Kidney epithelial cell (primary cell): ENCODE results near the gene SMARCA4. TPM values are rescaled to one million over a fixed set of nuclear protein-coding genes. Genes with fewer than 3 reads are reported as not detected.

Source experiments
- DNase-seq: peaks from one replicate; pipeline ENCODE4 v3.0.0-alpha.2; 2010; ENCODE audit warnings: low read depth
- H3K27me3 ChIP-seq: 2 replicates; pipeline ENCODE4 v1.6.0; 2011; ENCODE audit warnings: low read length; ENCODE audit not compliant: control insufficient read depth, insufficient read depth
- H3K36me3 ChIP-seq: 2 replicates; pipeline ENCODE4 v1.5.1; 2011; ENCODE audit warnings: low read length; ENCODE audit not compliant: control insufficient read depth, insufficient read depth
- H3K4me3 ChIP-seq: 2 replicates; pipeline ENCODE4 v1.5.1; 2011; ENCODE audit warnings: low read depth, mild to moderate bottlenecking, control low read depth, low read length
- total RNA-seq: library from RNA; depleted of rRNA; stranded (reverse); fragments of >200 nt; gene quantifications from 2 replicates; pipeline ENCODE4 v1.2.3, GENCODE V29; 2015
- TF ChIP-seq, protein P1 (sequence below): IDR thresholded peaks from 2 replicates; pipeline ENCODE4 v1.5.1; 2011; ENCODE audit warnings: mild to moderate bottlenecking, moderate library complexity, low read length, control low read depth, inconsistent platforms; ENCODE audit not compliant: insufficient read depth, poor library complexity, severe bottlenecking

Gene SMARCA4
- total RNA-seq, 1 donor from 2014 or later = 124 TPM

DNA sequence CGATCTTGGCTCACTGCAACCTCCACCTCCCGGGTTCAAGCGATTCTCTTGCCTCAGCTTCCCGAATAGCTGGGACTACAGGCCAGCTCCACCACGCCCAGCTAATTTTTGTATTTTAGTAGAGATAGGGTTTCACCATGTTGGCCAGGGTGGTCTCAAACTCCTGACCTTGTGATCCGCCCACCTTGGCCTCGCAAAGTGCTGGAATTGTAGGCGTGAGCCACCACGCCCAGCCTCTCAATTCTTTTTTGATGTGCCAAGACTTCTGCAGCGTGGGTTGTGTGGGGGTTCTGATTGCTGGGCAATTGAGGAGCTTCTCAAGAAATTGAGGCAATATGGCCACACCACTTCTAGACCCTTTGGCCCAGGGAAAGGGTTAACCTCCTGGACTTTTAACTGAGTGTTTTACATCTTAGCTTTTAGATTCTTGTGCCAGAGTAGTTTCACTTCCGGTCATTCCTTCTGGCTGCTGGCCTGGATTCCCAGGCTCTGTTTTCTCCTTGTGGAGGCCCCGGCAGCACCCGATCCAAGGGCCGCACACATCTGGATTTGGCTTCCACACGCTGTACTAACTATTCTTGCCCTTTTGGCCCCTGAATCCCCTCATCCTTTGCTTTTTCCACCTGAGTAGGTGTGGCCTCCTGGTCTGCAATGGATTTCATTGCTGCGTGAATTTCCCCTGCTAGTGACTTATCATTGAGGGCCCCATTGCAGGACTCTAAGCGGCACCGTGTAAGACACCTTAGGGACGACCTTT is 14.7 kb downstream of the SMARCA4 start:
- Histone ChIP-seq H3K27me3 (no peaks in the 10 kb centered on the region), H3K36me3 (no peaks in the 10 kb centered on the region), H3K4me3 (no peak overlapping the region)
- TF ChIP-seq, protein P1, sequence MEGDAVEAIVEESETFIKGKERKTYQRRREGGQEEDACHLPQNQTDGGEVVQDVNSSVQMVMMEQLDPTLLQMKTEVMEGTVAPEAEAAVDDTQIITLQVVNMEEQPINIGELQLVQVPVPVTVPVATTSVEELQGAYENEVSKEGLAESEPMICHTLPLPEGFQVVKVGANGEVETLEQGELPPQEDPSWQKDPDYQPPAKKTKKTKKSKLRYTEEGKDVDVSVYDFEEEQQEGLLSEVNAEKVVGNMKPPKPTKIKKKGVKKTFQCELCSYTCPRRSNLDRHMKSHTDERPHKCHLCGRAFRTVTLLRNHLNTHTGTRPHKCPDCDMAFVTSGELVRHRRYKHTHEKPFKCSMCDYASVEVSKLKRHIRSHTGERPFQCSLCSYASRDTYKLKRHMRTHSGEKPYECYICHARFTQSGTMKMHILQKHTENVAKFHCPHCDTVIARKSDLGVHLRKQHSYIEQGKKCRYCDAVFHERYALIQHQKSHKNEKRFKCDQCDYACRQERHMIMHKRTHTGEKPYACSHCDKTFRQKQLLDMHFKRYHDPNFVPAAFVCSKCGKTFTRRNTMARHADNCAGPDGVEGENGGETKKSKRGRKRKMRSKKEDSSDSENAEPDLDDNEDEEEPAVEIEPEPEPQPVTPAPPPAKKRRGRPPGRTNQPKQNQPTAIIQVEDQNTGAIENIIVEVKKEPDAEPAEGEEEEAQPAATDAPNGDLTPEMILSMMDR = no peak
- no peak for DNase-seq

DNA sequence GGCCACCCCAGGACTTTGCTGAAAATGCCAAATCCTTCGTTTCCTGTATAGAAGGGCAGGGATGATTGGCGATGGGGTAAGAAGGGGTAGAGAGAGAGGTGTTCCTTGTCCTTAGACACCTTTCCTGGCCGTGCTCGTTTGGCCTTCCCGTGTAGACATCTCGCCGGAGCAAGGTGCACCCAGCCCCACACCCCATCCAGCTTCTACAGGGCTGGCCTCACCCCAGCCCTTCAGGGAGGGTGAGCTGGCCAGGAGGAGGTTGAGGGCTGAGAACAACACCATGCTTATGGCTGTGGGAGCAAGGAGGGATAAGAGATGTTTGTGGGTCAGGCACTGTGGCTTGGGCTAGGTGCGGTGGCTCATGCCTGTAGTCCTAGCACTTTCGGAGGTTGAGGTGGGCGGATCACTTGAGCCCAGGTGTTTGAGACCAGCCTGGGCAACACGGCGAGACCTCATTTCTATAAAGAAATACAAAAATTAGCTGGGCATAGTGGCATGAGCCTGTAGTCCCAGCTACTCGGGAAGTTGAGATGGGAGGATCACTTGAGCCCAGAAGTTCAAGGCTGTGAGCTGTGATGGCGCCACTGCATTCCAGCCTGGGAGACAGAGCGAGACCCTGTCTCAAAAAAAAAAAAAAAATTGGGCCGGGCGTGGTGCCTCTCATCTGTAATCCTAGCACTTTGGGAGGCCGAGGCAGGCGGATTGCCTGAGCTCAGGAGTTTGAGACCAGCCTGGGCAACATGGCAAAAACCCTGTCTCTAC is 15.5 kb downstream of the SMARCA4 start:
- no peaks in the 10 kb centered on the region for H3K36me3 ChIP-seq
- DNase-seq = no peak
- TF ChIP-seq, protein P1 = no peak
- H3K4me3 ChIP-seq = no peak overlapping the region
- H3K27me3 ChIP-seq = no peaks in the 10 kb centered on the region

DNA sequence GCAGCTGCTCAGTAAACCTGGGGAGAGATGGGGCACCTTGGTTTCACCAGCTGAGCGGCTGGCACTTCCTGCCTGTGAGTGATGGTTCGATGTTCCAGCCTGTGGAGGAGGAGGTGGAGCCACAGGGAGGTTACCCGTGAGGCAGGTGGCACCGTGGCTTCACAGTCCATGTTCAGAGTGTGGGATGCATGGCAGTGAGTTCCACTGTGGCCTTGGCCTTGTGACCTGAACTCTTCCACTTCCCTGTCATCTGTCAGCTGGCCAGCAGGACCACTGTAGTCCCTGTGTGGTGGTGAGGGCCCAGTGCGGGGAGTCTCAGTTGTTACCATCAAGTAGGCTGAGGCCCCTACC is 16.9 kb downstream of the SMARCA4 start:
- H3K27me3 ChIP-seq = no peaks in the 10 kb centered on the region
- no peak overlapping the region for H3K4me3 ChIP-seq
- H3K36me3 ChIP-seq = no peaks in the 10 kb centered on the region
- TF ChIP-seq, protein P1 = no peak
- no peak for DNase-seq

DNA sequence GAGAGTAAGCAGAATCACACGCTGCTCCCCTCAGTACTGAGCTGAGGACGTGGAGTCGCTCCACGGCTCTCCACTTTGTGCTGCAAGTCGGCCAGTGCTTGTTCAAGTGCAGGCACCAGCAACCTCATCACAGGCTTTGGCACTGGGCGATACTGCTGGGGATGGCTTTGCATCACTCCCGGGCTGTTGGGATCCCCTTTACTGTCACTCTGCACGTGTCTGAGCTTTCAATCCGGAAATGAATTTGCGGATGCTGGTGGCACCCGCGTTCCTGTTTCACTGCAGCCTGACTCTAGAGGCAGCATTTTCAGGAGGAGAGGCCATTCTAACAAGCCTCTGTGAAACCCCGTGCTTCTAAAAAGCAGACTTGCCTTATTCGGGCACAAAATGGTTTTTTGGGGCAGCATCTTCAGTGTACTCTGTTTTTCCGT is 19.1 kb downstream of the SMARCA4 start:
- TF ChIP-seq, protein P1 = no peak
- no peaks in the 10 kb centered on the region for H3K27me3 ChIP-seq
- no peak for DNase-seq
- H3K36me3 ChIP-seq = no peaks in the 10 kb centered on the region
- no peak overlapping the region for H3K4me3 ChIP-seq

DNA sequence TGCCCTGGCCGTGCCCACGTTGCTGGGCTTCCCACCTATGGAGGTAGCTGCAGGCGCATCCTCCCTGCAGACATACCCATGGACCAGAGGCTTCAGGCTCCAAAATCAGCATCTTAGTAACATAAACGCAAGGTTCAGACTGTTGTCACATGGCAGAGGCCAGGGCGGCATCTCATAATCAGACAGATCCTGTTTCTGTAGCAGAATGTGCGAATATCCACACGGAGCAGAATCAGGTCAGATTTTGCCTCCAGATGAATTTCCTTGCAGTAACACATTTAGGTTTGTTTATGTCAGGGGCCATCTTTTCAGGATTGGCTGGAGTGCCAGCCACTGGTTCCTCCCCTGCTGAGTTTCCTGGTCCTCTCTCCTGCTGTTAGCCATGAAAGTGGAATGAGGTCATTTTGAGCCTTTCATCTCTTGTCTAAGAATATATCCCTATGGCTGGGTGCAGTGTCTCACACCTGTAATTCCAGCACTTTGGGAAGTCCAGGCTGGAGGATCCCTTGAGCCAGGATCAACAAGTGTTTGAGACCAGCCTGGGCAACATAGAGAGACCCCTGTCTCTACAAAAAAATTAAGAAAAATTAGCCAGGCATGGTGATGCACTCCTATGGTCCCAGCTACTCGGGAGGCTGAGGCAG is 20.5 kb downstream of the SMARCA4 start:
- H3K36me3 ChIP-seq = no peaks in the 10 kb centered on the region
- TF ChIP-seq, protein P1 = no peak
- no peak for DNase-seq
- no peak overlapping the region for H3K4me3 ChIP-seq
- H3K27me3 ChIP-seq = no peaks in the 10 kb centered on the region
